GM18909 (cell line): ENCODE results near the gene TRPV4.

Experiments used
- ATAC-seq: cut with Tn5 transposase; IDR thresholded peaks from one replicate; pipeline ENCODE4 v1.9.1; 2021; ENCODE audit warnings: mild to moderate bottlenecking; ENCODE audit not compliant: unreplicated experiment, poor library complexity

Gene TRPV4

DNA sequence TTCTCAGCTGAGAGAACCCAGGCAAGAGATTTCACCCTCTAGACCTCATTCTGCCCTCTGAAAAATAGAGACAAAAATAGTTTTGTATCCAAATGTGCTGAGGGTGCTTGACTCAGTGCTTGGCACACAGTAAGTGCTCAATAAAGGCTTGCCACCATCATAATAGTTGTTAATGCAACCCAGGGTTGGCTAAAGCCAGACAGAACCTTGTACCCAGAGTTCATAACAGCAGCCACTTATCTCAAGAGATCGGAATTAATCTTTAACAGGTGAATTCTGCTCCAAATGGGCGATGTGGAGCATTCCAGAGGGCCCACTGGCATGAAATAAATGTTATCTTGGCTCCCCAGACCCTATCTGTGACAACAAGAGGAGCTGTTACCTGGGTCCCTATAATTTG is 2.9 kb downstream of the TRPV4 start:
- no peak for ATAC-seq

DNA sequence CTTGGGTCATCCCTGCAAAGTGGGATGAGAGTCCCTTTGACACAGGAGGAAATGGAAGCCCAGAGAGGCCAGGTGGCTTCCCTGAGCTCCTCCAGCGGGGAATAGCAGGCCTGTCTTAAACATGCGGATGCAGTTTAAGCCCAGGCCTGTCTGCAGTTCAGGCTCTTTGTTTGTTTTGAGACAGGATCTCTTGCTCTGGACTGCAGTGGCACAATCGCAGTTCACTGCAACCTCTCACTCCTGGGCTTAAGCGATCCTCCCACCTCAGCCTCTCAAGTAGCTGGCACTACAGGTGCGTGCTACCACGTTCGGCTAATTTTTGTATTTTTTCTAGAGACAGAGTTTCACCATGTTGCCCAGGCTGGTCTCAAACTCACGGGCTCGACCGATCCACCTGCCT is 3.5 kb downstream of the TRPV4 start:
- no peak for ATAC-seq

DNA sequence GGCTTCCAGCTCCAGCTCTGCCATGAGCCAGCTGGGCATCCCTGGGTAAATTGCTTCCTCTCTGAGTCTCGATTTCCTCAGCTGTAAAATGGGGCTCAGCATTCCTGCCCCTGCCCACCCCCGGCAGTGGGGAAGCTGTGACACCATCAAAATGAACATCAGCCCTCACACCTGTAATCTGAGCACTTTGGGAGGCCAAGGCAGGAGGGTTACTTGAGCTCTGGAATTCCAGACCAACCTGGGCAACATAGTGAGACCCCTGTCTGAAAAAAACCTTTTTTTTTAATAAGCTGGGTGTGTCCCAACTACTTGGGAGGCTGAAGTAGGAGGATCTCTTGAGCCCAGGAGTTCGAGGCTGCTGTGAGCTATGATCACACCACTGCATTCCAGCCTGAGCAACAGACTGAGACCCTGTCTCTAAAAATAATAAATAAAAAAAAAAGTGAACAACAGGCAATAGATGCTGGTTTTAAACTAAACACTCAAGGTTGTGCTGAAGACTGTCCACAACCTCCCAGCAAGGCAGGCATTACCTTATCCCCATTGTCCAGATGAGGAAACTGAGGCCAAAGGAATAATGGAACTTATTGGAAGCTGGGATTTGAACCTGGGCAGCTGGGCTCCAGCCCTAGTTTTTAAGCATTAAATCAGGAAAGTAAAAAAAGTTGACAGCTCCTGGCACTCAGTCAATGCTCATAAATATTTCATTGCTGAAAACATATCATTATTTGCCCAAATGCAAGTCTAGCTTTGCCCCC is 4.3 kb downstream of the TRPV4 start:
- ATAC-seq: no peak

DNA sequence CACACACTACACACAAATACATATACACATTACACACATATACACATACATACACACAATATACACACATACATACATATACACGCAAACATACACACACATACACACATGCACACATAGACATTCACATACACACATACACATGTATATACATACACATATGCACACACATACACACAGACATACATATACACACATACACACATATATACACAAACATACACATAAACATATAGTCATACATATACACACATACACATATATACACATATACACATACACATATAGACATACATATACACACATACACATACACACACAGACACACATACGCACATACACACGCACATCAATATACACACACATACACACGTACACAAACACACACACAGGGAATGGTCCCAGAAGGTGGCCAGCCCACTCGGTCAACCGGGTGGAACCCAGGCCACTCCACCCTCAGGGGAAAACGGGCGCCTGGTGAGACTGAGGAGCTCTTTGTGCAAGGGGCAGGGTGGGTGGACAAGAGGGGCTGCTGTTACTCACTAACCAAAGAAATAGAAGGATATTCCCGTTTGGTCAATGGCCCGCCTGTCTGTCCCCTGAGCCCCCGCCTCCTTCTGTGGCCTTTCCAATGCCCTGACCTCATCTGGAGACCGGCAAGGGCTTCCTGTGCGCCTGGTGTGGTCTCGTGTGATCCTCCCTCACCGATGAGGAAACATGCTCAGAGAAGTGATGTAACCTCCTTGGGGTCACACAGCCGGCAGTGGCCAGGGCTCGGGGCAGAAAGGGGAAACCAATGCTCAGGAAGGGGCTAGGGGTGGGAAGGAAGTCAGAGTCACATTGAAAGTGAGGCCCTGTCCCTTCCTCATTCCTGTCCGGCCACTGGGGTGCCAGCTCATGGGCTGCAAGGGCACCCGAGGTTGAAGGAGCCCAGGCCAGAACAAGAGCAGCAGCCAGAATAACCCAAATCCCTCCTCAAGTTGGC is 5.3 kb downstream of the TRPV4 start:
- no peak for ATAC-seq

DNA sequence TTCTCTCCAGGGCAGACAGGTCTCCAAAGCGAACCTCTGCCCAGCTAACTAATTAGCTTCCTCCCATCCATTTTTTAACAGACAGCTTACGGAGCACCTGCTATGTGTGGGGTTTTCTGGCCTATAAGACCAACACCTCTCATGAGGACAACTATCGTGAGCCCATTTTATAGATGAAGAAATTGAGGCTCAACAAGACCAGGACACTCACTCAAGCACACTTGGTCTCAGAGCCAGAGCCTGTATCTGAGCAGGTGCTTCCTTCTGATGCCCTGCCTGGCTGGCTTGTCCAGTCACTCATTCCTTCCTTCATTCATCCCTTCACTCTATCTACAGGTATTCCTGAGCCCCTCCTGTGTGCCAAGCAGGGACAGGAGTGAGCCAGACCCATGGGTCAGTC is 6.1 kb downstream of the TRPV4 start:
- no peak for ATAC-seq

DNA sequence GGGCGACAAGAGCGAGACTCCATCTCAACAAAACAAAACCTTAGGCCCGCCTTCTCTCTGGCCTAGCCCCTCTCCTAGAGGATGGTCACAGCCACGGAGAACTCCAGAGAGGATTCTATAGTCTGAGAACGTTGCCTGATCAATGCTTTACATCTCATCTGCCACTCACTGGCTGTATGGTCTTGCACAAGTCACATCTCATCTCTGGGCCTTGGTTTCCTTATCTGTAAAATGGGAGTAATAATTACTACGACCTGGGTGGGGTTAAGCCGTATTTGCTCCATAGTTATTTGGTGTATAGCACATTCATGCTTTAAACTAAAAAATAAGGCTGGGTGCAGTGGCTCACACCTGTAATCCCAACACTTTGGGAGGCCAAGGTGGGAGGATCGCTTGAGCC is 8.5 kb downstream of the TRPV4 start:
- ATAC-seq: no peak

DNA sequence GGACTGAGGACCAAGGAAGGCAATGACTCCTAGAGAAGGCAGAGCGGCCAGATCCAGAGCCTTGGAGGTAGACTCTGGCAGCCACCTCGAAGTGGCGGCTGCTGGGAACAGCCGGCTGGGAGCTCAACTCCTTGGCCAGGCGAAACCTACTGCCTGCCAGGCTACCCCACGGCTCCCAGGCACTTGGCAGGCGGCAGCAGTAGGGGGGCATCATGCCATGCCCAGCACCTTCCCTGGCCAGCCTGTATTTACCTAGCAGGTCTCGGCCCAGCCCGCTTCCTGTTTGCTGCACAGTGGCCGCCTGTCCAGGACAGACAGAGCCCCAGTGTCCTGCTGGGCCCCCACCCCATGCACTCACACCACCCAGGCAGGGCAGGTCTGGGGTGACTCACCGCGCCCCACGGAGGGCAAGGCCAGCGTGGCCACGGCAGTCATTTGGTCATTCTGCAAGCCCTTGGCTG is 10.2 kb downstream of the TRPV4 start:
- no peak for ATAC-seq

DNA sequence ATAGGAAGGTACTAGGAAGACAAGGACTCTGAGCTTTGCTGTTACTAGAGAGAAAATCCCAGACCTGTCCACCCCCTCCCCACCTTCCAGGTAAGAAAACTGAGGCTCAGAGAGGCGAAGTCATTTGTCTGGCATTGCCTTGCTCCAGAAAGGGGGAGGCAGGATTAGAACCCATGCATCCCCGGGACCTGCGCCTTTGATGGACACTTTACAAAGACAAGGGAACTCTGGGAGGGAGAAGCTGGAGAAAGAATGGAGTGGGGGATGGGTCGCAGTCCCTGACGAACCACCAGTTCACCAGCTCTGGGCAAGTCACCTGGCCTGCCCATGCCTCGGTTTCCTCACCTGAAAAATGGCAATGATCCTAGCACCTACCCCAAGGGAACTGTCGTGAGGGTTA is 10.8 kb downstream of the TRPV4 start:
- no peak for ATAC-seq

DNA sequence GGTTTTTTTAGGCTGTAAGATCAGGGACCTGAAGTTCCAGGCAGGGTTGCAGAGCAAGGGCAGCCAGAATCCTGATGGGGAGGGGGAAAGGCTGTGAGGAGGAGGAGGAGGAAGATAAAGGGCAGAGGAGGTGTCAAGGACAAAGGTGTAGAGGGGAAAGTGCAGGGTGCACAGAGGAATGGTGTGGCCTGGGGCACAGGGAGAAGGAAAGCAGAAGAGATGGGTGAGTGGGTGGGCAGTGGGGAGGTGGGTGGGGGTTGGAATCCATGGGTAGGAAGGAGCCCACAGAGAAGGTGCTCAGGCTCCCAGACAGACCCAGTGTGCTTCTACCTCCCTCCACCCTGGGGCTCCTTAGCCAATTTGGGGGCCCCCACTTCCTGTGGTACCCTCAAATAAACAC is 11.2 kb downstream of the TRPV4 start:
- no peak for ATAC-seq

DNA sequence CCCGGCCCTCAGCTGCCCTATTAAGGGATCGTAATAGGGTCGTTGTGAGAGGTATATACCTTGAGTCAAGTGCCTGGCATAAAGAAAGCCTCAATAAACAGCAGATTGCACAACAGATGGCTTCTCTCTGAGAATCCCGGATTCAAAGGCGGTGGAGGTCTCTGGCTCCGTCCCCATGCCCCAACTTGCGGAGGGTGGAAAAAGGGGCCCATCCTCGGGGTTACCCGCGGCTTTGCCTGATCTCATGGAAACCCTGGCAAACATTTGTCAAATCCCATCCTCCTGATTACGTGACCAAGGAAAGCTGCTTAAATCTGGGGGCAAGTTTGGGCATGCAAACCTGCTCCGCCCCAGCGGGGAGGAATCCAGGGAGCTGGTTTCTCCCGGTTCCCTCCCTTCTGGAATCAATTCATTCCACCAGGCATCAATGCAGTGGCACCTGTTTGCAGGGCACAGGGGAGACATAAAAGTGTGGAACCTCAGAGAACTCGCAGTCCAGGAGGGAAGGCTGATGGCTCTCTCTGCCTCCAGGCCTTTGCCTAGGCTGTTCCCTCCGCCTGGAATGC is 12.3 kb downstream of the TRPV4 start:
- ATAC-seq: no peak

DNA sequence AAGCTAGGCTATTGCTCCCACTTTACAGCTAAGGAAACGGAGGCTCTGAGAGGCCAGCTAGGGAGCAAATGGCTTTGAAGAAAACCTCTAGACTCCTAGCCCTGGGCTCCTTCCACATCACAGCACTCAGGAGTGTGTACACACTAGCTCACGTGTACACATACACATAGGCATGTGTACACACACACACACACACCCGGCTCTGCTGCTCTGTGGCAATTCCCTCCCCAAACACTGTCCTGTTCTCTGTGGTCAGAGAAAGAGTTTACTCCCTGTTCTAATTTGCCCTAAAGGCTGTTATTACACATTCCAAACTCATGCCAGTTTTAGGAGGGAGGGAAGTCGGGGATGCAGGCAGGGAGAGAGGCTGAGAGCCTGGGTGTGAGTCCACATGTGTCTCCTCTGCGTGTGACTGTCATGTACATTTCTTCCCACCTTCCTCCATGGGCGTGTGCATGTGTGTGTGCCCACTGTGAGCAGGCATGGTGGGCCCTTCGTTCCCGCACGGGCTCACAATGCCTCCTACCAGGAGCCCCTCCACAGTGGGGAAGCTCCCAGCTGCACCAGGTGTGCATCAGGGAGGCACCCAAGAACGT is 14.2 kb downstream of the TRPV4 start:
- ATAC-seq: no peak

DNA sequence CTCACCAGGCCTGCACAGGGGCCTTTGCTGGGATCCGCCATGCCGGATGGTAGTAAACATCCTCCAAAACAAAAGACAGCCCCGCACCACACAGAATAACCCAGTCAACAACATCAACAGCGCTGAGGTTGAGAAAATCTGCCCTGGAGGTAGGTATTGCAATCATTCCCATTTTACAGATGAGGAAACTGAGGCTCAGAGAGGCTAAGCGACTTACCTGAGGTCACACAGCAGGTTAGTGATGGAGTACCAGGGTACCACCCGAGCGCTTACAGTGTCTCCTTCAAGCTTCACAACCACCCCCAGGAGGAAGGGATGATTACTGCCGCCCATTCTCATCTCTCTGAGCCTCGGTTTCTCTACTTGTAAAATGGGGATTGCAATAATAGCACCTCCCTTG is 14.9 kb downstream of the TRPV4 start:
- ATAC-seq: no peak

DNA sequence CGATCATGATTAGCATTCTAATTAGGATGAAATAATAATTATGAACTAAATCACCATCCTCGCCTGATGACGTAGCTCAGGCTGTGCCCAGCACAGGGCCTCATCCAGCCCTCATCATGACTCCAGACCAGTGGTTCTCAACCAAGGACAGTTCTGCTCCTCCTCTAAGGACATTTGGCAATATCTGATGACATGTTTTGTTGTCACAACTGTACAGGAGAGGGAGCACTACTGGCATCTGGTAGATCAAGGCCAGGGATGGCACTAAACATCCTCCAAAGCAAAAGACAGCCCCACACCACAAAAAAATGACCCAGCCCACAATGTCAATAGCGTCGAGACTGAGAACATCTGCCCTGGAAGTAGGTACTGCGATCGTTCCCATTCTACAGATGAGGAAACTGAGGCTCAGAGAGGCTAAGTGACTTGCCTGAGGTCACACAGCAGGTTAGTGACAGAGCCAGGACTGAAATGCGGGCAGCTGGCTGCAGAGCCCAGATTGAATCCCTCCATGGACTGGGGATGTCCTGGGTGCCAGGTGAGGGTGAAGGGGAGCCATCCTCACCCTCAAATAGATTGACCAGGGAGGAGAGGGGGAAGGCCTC is 15.5 kb downstream of the TRPV4 start:
- ATAC-seq: no peak

DNA sequence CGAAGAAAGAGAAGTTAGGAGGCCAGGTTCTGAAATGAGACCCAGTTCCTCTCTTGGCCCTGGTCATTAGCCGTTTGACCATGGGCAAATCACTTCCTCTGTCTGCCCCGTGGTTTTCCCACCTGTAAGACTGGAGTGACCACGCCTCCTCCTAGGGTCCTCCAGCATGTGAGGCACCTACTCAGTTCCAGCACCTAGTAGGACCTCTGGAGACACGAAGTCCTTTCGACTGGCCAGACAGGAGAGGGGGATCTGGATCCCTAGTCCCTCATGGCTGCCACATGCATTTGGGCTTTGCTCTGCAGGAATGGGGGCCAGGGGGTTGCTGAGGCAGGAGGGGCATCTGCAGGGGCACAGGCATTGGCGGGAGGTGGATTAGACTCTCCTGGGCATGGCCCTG is 16.3 kb downstream of the TRPV4 start:
- ATAC-seq: no peak

DNA sequence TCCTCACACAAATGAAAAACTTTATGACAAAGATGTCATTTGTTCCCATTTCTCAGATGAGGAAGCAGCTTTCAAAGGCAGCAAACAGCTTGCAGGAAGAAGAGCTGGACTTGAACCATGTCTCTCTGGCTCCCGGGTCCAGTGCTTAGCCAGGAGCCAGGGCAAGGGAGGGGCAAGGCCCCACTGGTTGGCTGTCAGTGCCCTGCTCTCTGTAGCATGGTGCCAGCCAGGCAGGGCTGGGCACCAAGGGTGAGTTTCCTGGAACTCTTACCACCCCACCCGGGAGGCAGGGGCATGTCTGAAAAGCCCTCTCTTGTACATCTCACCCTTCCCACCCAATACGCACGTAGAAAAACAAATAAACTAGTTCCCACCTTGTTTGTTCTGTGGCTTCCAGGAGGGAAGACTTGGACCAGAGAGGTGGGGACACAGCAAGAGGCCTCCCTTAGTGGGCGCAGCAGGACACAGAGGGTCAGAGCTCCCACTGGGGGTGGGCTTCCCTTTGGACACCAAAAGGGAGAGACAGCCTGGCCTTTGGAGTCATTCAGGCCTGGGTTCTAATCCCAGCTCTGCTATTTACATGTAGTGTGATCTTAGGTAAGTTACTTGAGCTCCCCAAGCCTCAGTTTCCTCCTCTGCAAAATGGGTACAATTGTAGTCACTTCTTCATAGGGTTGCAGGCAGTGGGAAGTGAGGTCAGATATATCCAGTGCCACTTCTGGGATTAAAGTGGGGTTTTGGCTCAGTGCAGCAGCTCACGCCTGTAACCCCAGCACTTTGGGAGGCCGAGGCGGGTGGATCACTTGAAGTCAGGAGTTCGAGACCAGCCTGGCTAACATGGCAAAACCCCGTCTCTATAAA is 17.2 kb downstream of the TRPV4 start:
- ATAC-seq: no peak

DNA sequence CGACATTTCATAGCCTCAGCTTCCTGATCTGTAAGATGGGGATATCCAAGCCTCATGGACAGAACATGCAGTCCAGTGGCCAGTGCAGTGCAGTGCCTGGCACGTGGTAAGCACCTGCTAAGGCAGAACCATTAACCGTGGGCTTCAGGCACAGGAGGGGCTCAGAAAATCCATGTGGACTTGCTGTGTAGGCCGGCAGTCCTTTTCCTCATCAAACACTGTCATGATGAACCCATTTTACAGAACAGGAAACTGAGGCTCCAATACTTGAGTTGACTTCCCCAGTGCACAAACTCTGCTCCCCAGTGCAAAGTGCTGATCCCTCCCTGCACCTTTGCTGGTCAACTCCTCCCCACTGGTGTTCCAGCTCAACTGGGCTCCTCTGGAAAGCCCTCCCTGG is 18.0 kb downstream of the TRPV4 start:
- ATAC-seq: no peak

DNA sequence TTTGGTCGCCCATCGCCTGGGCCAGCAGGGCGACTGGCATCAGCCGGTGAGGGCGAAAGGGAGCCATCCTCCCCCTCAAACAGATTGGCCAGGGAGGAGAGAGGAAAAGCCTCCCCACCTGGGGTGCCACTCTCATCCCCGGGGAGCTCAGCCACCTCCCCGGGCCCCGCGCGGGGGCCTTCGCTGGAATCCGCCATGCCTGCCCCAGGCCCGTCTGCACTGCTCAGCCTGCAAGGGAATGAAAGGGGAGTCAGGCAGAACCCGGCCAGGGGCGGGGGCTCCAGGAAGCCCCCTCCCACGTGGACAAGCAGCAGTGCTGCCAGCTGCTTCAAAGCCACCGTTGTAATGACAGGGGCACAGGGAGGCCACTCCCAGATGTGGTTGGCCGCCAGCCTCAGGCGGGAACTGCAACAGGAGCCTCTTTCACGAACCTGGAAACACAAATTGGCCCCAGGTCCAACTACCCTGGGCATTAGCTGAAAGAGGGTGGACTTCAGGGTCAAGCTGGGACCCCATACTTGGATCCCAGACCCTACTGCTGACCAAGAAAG is 18.5 kb downstream of the TRPV4 start:
- ATAC-seq: no peak

DNA sequence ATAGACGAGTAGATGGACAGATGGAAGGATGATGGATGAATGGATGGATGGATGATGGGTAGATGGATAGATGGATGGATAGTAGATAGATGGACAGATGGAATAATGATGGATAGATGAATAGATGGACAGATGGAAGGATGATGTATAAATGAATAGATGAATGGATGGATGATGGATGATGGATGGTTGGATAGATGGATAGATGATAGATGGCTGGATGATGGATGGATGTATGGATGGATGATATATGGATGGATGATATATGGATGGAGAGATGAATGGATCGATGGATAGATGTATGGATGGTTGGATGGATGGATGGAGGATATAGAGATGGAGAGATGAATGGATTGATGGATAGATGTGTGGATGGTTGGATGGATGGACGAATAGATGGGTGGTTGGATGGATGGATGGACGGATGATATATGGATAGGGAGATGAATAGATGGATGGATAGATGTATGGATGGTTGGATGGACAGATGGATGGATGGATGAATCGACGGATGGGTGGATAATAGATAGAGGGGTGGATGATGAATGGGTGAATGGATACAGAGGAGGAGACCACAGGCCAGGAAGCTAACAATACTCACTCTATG is 19.3 kb downstream of the TRPV4 start:
- no peak for ATAC-seq

DNA sequence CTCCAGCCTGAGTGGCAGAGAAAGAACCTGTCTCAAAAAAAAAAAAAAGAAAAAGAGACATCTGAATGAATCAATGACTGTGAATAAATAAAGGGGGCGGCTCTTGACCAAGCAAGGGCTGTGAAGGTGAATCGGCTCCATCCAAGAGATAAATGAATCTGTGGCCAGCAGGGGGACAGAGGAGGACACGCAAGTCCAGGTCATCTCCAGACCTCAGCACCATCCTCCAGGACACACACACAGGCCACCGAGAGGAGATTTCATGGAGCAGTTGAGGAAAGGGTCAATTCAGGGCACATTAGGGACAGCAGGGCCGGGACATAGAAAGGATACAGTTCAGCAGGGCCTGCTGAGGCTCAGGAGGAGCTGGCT is 21.6 kb downstream of the TRPV4 start:
- no peak for ATAC-seq
